Measurements from ENCODE around the gene UGT1A8.
"Not testable (repeated sequence)": the region's sequence is repeated elsewhere in the genome, so short reads cannot be mapped to it uniquely, and the experiment has no call there.

GRCh38 chr2:233583217-233583965, 34.0 kb upstream of the UGT1A8 start:
- not testable (repeated sequence) for TF ChIP-seq CTCF (conservative IDR thresholded peaks at IDR 0.05; ENCODE audit: low read length); EZH2phosphoT487 (IDR thresholded peaks at IDR 0.05; ENCODE audit: borderline replicate concordance, low read depth, low read length)

Data from OCI-LY7 (cell line).